Astrocyte (in vitro differentiated cells and primary cell): ENCODE results near the gene ATXN1L.

Experiments
- EZH2 ChIP-seq: IDR thresholded peaks from 2 replicates; pipeline ENCODE4 v1.6.1; 2012; ENCODE audit warnings: mild to moderate bottlenecking, low read length, inconsistent platforms; ENCODE audit not compliant: insufficient read depth
- TF ChIP-seq, protein P1 (sequence below): IDR thresholded peaks from 2 replicates; pipeline ENCODE4 v1.5.1; 2011; ENCODE audit warnings: low read depth, mild to moderate bottlenecking, inconsistent platforms, low read length, moderate library complexity; ENCODE audit not compliant: insufficient read depth

DNA sequence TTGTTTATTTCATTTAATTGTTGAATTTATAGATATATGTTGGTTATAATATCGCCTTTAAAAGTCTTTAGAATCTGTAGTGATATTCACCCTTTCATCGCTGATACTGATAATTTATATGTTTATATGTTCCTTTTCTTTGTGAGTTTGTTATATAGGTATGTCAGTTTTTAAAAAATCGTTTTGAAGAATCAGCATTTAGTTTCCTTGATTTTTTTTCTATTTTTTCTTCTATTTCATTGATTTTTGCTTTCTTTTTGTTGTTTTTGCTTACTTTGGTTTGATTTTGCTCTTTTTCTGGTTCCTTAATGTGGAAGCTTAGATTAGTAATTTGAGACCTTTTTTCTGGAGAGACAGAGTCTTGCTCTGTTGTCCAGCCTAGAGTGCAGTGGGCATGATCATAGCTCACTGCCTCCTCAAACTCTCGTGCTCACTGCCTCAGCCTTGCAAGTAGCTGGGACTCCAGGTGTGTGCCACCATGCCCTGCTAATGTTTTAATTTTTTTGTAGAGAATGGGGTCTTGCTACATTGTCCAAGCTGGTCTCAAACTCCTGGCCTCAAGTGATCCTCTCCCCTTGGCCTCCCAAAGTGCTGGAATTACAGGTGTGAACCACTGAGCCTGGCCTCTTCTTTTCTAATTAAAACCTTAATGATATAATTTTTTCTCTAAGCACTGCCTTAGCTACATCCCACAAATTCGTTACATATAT is 57.0 kb downstream of the ATXN1L start:
- TF ChIP-seq, protein P1, sequence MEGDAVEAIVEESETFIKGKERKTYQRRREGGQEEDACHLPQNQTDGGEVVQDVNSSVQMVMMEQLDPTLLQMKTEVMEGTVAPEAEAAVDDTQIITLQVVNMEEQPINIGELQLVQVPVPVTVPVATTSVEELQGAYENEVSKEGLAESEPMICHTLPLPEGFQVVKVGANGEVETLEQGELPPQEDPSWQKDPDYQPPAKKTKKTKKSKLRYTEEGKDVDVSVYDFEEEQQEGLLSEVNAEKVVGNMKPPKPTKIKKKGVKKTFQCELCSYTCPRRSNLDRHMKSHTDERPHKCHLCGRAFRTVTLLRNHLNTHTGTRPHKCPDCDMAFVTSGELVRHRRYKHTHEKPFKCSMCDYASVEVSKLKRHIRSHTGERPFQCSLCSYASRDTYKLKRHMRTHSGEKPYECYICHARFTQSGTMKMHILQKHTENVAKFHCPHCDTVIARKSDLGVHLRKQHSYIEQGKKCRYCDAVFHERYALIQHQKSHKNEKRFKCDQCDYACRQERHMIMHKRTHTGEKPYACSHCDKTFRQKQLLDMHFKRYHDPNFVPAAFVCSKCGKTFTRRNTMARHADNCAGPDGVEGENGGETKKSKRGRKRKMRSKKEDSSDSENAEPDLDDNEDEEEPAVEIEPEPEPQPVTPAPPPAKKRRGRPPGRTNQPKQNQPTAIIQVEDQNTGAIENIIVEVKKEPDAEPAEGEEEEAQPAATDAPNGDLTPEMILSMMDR, result no peak
- no peak for TF ChIP-seq EZH2
